GM12872 (cell line): ENCODE data around the gene LRMDA.

Source experiments
- CTCF ChIP-seq: IDR thresholded peaks from 3 replicates; pipeline ENCODE4 v1.5.1; 2011; ENCODE audit warnings: low read depth, mild to moderate bottlenecking, low read length, moderate library complexity; ENCODE audit not compliant: insufficient read depth

Gene LRMDA

GRCh38 chr10:76444034-76444800 is 1012.8 kb downstream of the LRMDA start:
- TF ChIP-seq CTCF = no peak

GRCh38 chr10:76447578-76447977 is 1016.2 kb downstream of the LRMDA start:
- no peak for TF ChIP-seq CTCF

DNA sequence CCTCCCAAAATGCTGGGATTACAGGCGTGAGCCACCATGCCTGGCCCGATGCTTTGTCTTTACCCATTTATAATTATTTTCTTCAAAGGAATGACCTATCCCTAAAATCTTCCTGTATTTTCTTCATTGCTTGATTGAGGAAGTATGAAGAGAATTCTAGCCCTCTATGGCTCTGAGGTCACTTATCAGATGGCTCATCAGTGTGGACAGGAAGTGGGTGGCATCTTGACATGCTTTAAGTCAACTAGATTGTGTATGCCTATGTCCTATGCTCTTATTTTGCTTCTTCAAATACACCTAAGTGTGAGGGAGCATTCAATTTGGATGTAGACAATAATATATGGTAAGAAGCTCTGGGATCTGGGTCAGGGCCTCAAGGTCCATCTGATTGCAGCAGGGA is 1020.5 kb downstream of the LRMDA start:
- no peak for TF ChIP-seq CTCF

- TF ChIP-seq CTCF = no peak
These were observed 1021.9 kb downstream of the LRMDA start for GRCh38 chr10:76453332-76453731.

DNA sequence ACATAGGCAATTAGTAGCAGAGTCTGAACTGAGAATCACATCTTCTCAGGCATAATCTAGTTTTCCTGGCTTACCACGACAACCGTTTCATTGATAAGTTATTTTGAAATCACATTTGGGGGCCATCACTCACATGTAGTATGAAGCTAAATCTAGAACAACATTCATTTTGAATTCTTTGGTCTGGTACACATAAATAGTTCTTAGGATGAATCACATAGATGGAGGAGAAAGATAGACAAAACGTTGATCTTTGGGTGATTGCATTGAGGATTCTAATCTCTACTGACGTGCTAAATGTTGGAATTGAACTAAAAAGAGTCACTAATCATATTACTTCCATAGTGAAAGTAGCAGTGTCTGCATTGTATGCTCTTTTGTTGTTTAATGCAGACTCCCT is 1022.6 kb downstream of the LRMDA start:
- no peak for TF ChIP-seq CTCF

GRCh38 chr10:76454506-76455140 is 1023.2 kb downstream of the LRMDA start:
- no peak for TF ChIP-seq CTCF

- no peak for TF ChIP-seq CTCF
These were observed 1024.8 kb downstream of the LRMDA start for GRCh38 chr10:76456197-76456596.
